K562 (cell line): ENCODE data around the gene NDUFC2. TPM values are rescaled to one million over a fixed set of nuclear protein-coding genes. Genes with fewer than 3 reads are reported as not detected.

Experiments
- ATAC-seq: fragments of 200-7000 bp; cut with Tn5 transposase; 3 replicates; pipeline ENCODE4 v1.9.1; 2020; ENCODE audit warnings: moderate library complexity
- BruUV-seq: library from RNA; stranded (reverse); fragments of 400-500 nt; replicated peaks from 2 replicates; lab custom pipeline; 2021; lab: Mats Ljungman, UMichigan
- CTCF ChIA-PET: fragments of 300-600 bp; formaldehyde crosslinking; extraction: SDS; loops from one replicate; lab custom pipeline; 2021; ENCODE audit warnings: low intra/inter-chr PET ratio; lab: Yijun Ruan, JAX
- POLR2A ChIA-PET: fragments of 300-600, 350-650 bp; sonication (Branson Sonifier 250); formaldehyde crosslinking; extraction: SDS; loops from one replicate; lab custom pipeline; 2021; ENCODE audit warnings: antibody characterized with exemption, inconsistent platforms; lab: Yijun Ruan, JAX
- DNase-seq, 4 experiments: peaks; one replicate each; pipeline versions ENCODE4 v3.0.0 to v3.0.0-alpha.2; 2011 to 2018; ENCODE audit warnings: low spot score in 3 of 4, mixed read lengths in 3 of 4; ENCODE audit errors: extremely low read depth in 1 of 4
- FAIRE-seq: peaks from 2 replicates; lab custom pipeline; 2011; peaks lifted over from hg19 to GRCh38; lab: Jason Lieb, UNC
- H2AFZ ChIP-seq: 2 replicates; pipeline ENCODE4 v1.6.0; 2011; ENCODE audit warnings: low read depth, low read length, control low read depth, inconsistent platforms
- H3K27ac ChIP-seq: fragments of 200-600 bp; 3 replicates; pipeline ENCODE4 v1.8.0; 2011; ENCODE audit warnings: low read depth, mild to moderate bottlenecking, control low read depth, inconsistent platforms, low read length, moderate library complexity, mixed read lengths; ENCODE audit errors: extremely low read depth
- H3K27me3 ChIP-seq, 2 experiments: fragments of 300-600 bp in 1 of 2; 2 replicates in 1 of 2; 3 replicates in 1 of 2; pipeline versions ENCODE4 v1.6.0 to v1.8.0; 2011; ENCODE audit warnings: inconsistent platforms in 2 of 2, low read length in 2 of 2, mild to moderate bottlenecking in 1 of 2, mixed read lengths in 1 of 2, moderate library complexity in 1 of 2; ENCODE audit not compliant: control insufficient read depth in 2 of 2, insufficient read depth in 2 of 2
- H3K36me3 ChIP-seq: fragments of 300-600 bp; 3 replicates; pipeline ENCODE4 v1.8.0; 2011; ENCODE audit warnings: mild to moderate bottlenecking, low read length, inconsistent platforms; ENCODE audit not compliant: control insufficient read depth, insufficient read depth
- H3K4me1 ChIP-seq, 2 experiments: fragments of 200-600 bp in 1 of 2; replicated peaks in 1 of 2; 2 replicates in 1 of 2; 3 replicates in 1 of 2; pipeline versions ENCODE4 v1.5.1 to v1.8.0; 2011; ENCODE audit warnings: inconsistent platforms in 2 of 2, low read length in 2 of 2, mild to moderate bottlenecking in 1 of 2, mixed read lengths in 1 of 2, moderate library complexity in 1 of 2; ENCODE audit not compliant: control insufficient read depth in 2 of 2, insufficient read depth in 2 of 2
- H3K4me2 ChIP-seq: 2 replicates; pipeline ENCODE4 v1.6.1; 2011; ENCODE audit warnings: low read length, control low read depth, inconsistent platforms, mixed read lengths; ENCODE audit not compliant: insufficient read depth
- H3K4me3 ChIP-seq: fragments of 200-600 bp; sonication (generic), shearing (Covaris generic); 2 replicates; pipeline ENCODE4 v1.5.1; 2016; ENCODE audit warnings: control low read depth, inconsistent platforms
- H3K79me2 ChIP-seq: fragments of 200-600 bp; 3 replicates; pipeline ENCODE4 v1.8.0; 2011; ENCODE audit warnings: low read length, inconsistent platforms; ENCODE audit not compliant: control insufficient read depth, insufficient read depth
- H3K9ac ChIP-seq, 2 experiments: 2 replicates each; pipeline versions ENCODE4 v1.6.0 to v1.6.1; 2011; ENCODE audit warnings: low read depth in 2 of 2, low read length in 2 of 2, control low read depth in 1 of 2, inconsistent platforms in 1 of 2, mild to moderate bottlenecking in 1 of 2, mixed read lengths in 1 of 2; ENCODE audit not compliant: insufficient read depth in 1 of 2
- H3K9me1 ChIP-seq: one replicate; pipeline ENCODE4 v1.6.0; 2011; ENCODE audit warnings: inconsistent platforms, mild to moderate bottlenecking, low read length, moderate library complexity; ENCODE audit not compliant: control insufficient read depth, insufficient read depth
- H3K9me3 ChIP-seq: replicated peaks from 2 replicates; pipeline ENCODE4 v1.5.1; 2011; ENCODE audit warnings: low read depth, low read length, inconsistent platforms; ENCODE audit not compliant: control insufficient read depth, insufficient read depth
- H4K20me1 ChIP-seq: replicated peaks from 2 replicates; pipeline ENCODE4 v1.6.1; 2011; ENCODE audit warnings: low read length, inconsistent platforms, mixed read lengths; ENCODE audit not compliant: control insufficient read depth, insufficient read depth
- C11orf30 ChIP-seq: fragments of 450-650 bp; IDR thresholded peaks from 2 replicates; pipeline ENCODE4 v1.6.1; 2016; ENCODE audit warnings: low read depth, mild to moderate bottlenecking
- CBX1 ChIP-seq: sonication (generic); IDR thresholded peaks from 2 replicates; pipeline ENCODE4 v1.6.1; 2016; ENCODE audit warnings: antibody characterized with exemption, low read depth, mild to moderate bottlenecking
- E2F1 ChIP-seq: sonication (generic); formaldehyde crosslinking; IDR thresholded peaks from 2 replicates; pipeline ENCODE4 v1.8.1; 2023; ENCODE audit warnings: mild to moderate bottlenecking, missing genetic modification reagents, moderate library complexity
- ELF4 ChIP-seq: fragments of 450-650 bp; formaldehyde crosslinking; IDR thresholded peaks from 2 replicates; pipeline ENCODE4 v1.4.0; 2022; ENCODE audit warnings: missing genetic modification characterization
- GATA2 ChIP-seq: sonication (generic); formaldehyde crosslinking; IDR thresholded peaks from 2 replicates; pipeline ENCODE4 v1.4.0; 2020; ENCODE audit warnings: mild to moderate bottlenecking, missing genetic modification reagents
- GATAD2A ChIP-seq: fragments of 450-650 bp; IDR thresholded peaks from 2 replicates; pipeline ENCODE4 v1.6.1; 2017
- NR2C2 ChIP-seq, 2 experiments: fragments of 200-800 bp in 1 of 2; sonication (Bioruptor generic) in 1 of 2; sonication (generic) in 1 of 2; formaldehyde crosslinking in 1 of 2; IDR thresholded peaks; 2 replicates each; pipeline versions ENCODE4 v1.6.1 to v1.8.0; 2016 to 2022; ENCODE audit warnings: mild to moderate bottlenecking in 1 of 2, missing compliant biosample characterization in 1 of 2, missing genetic modification characterization in 1 of 2, missing genetic modification reagents in 1 of 2
- PKNOX1 ChIP-seq: fragments of 450-650 bp; IDR thresholded peaks from 2 replicates; pipeline ENCODE4 v1.6.1; 2016
- SMARCE1 ChIP-seq: fragments of 450-650 bp; IDR thresholded peaks from 2 replicates; pipeline ENCODE4 v1.7.1; 2016; ENCODE audit warnings: mild to moderate bottlenecking
- TAF1 ChIP-seq: IDR thresholded peaks from 2 replicates; pipeline ENCODE4 v1.6.1; 2011; ENCODE audit warnings: mild to moderate bottlenecking, low read length, moderate library complexity; ENCODE audit not compliant: insufficient read depth, control insufficient read depth, severe bottlenecking; ENCODE audit errors: extremely low read depth
- XRCC5 ChIP-seq: fragments of 200-400 bp; formaldehyde crosslinking; IDR thresholded peaks from 2 replicates; pipeline ENCODE4 v1.6.1; 2017; ENCODE audit warnings: low read depth, mild to moderate bottlenecking, low read length
- ZFX ChIP-seq: sonication (generic); formaldehyde crosslinking; IDR thresholded peaks from 2 replicates; pipeline ENCODE4 v1.8.0; 2022; ENCODE audit warnings: mild to moderate bottlenecking, missing genetic modification reagents, moderate library complexity
- ZNF316 ChIP-seq: fragments of 450-650 bp; IDR thresholded peaks from 2 replicates; pipeline ENCODE4 v1.6.1; 2016
- WGBS: fragments of 100-300 bp; shearing (Covaris generic); methylation state at CpG from one replicate; pipeline ENCODE4 v1.1.6; 2016; ENCODE audit warnings: low coverage, mixed read lengths; ENCODE audit not compliant: insufficient coverage; ENCODE audit errors: missing lambda C conversion rate; 5-methylcytosine and 5-hydroxymethylcytosine counted together
- in situ Hi-C: fragments of 300-500 bp; cut with MboI; formaldehyde crosslinking; loops from 4 replicates; pipeline ENCODE4 v1.15.0; 2018; ENCODE audit warnings: inconsistent platforms, mixed read lengths
- intact Hi-C: fragments of 100-400 bp; cut with micrococcal nuclease; formaldehyde crosslinking; loops from 2 replicates; pipeline ENCODE4 v1.14.2; 2022
- polyA plus RNA-seq, 8 experiments: library from polyadenylated mRNA; depleted of rRNA in 4 of 8; stranded (reverse) in 5 of 8; unstranded in 3 of 8; fragments of >200 nt; fragmentation: Nextera tagmentation in 2 of 8; fragmentation: Illumina TruSeq in 1 of 8; extraction: Ambion mirVana in 2 of 8; extraction: Trizol in 1 of 8; gene quantifications; 2 replicates each; pipeline versions ENCODE4 v1.2.1 to v1.2.3, GENCODE V29; 2011 to 2014; ENCODE audit warnings: inconsistent platforms in 1 of 8, missing spikeins in 1 of 8
- total RNA-seq, 7 experiments: library from RNA; depleted of rRNA in 6 of 7; stranded (reverse); fragments of >200 nt in 6 of 7; fragmentation: Illumina TruSeq in 2 of 7; extraction: Trizol in 2 of 7; gene quantifications; 2 replicates each; pipeline versions ENCODE4 v1.2.1 to v1.2.3, GENCODE V29; 2011 to 2021; ENCODE audit warnings: low replicate concordance in 1 of 7

The NDUFC2 gene
- total and polyA plus RNA-seq, 9 of the 15 experiments (the other 6 are each of a cell fraction or from before 2014, with no cell fraction given): 168 to 1,119 (median 442) TPM

GRCh38 chr11:78048561-78048960 is 31.1 kb downstream of the NDUFC2 start:
- ChIA-PET CTCF (no interaction called here), POLR2A (interaction anchor here (0.7 to 1.8 kb wide), 3 partner anchors 13 to 1163 kb away, joined by 3 read pairs; partner anchors contain the start of gene THRSP)
- in situ Hi-C loops (no loop called here), intact Hi-C loops (loop anchor here (5.0 to 10.0 kb wide), 3 partner anchors 46 to 394 kb away; partner anchors contain the start of genes AAMDC and RSF1)
- WGBS: 79% methylated on average over 3 of the region's 3 CpGs
- no TSS peak for BruUV-seq
- no peaks in the 10 kb centered on the region for H3K79me2 ChIP-seq
- peak overlapping the region; percentile 35; the same call in 1 of the 2 replicates for H2AFZ ChIP-seq
- no peaks in the 10 kb centered on the region for H3K36me3 ChIP-seq
- no peak overlapping the region for H3K4me3 ChIP-seq
- ATAC-seq: no peak
- TF ChIP-seq SMARCE1: 0 out of 2 replicates have a peak, but pooled peaks have one; percentile 22
- no peak for TF ChIP-seq TAF1
- TF ChIP-seq GATA2 (CRISPR knock-in tag): 0 out of 2 replicates have a peak, but pooled peaks have one; percentile 29
- H4K20me1 ChIP-seq: no peaks in the 10 kb centered on the region
- H3K27me3 ChIP-seq: no peaks in the 10 kb centered on the region
- H3K9me1 ChIP-seq: no peaks in the 10 kb centered on the region
- no peak for DNase-seq
- no peaks in the 10 kb centered on the region for H3K9me3 ChIP-seq
- H3K27ac ChIP-seq: no peak overlapping the region
- no peak overlapping the region for H3K9ac ChIP-seq
- H3K4me2 ChIP-seq: no peak overlapping the region
- FAIRE-seq: no peak
- H3K4me1 ChIP-seq: peaks cover 28 to 39% of the 10 kb centered on the region in 2 experiments

GRCh38 chr11:78046486-78046854 is 33.2 kb downstream of the NDUFC2 start:
- H2AFZ ChIP-seq: peak overlapping the region; percentile 90
- peaks cover 27 to 33% of the 10 kb centered on the region in 2 experiments for H3K4me1 ChIP-seq
- H4K20me1 ChIP-seq: no peaks in the 10 kb centered on the region
- CTCF ChIA-PET: interaction anchor here (0.6 to 0.9 kb wide), 2 partner anchors 33 to 46 kb away, joined by 3 read pairs; partner anchors contain the start of gene NDUFC2
- no TSS peak for BruUV-seq
- FAIRE-seq (no peak), ATAC-seq (peak; percentile 3; the same call in 1 of the 3 replicates), DNase-seq (no peak)
- peak overlapping the region in 1 of 2 experiments; percentile 77; a peak in 1 of 4 replicates for H3K9ac ChIP-seq
- H3K27me3 ChIP-seq: no peaks in the 10 kb centered on the region
- H3K9me3 ChIP-seq: no peaks in the 10 kb centered on the region
- in situ Hi-C loops (no loop called here), intact Hi-C loops (loop anchor here (2.0 to 10.0 kb wide), 4 partner anchors 44 to 392 kb away; partner anchors contain the start of genes AAMDC and RSF1)
- no peak overlapping the region for H3K4me3 ChIP-seq
- no peaks in the 10 kb centered on the region for H3K36me3 ChIP-seq
- H3K27ac ChIP-seq: no peak overlapping the region
- 19% methylated on average over 4 of the region's 6 CpGs for WGBS
- no peaks in the 10 kb centered on the region for H3K79me2 ChIP-seq
- H3K4me2 ChIP-seq: peak overlapping the region; percentile 67
- POLR2A ChIA-PET: interaction anchor here (0.6 to 1.4 kb wide), 3 partner anchors 18 to 173 kb away, joined by 3 to 4 read pairs (median 3); no protein-coding TSS in a partner anchor
- no peaks in the 10 kb centered on the region for H3K9me1 ChIP-seq
- TF ChIP-seq GATAD2A (no peak), C11orf30 (peak; percentile 51; the same call in 1 of the 2 replicates), NR2C2 (CRISPR knock-in tag; IDR thresholded peaks at IDR 0.05) (no peak), NR2C2 (tag; IDR thresholded peaks at IDR 0.05) (no peak), XRCC5 (no peak), ZFX (peak; percentile 6; the same call in 1 of the 2 replicates), CBX1 (no peak), ELF4 (no peak), ZNF316 (peak; percentile 80), E2F1 (0 out of 2 replicates have a peak, but pooled peaks have one; percentile 5), PKNOX1 (peak; percentile 2; the same call in 1 of the 2 replicates)
